Cardiac muscle cell (in vitro differentiated cells and primary cell): ENCODE results near the gene PHACTR2. TPM values are rescaled to one million over a fixed set of nuclear protein-coding genes. Genes with fewer than 3 reads are reported as not detected.
A peak's percentile ranks its signal among the peaks of the same experiment; 100 is the strongest.

Source experiments
- DNase-seq, 2 donors: peaks; one replicate each; pipeline versions ENCODE4 v3.0.0 to v3.0.0-alpha.2; 2010 to 2017; ENCODE audit warnings: low read depth in 1 of 2, low spot score in 1 of 2
- H3K27ac ChIP-seq: fragments of 200-600 bp; sonication (generic); 2 replicates; pipeline ENCODE4 v1.5.1; 2016
- H3K27me3 ChIP-seq: fragments of 200-600 bp; sonication (generic); 2 replicates; pipeline ENCODE4 v1.6.0; 2016; ENCODE audit warnings: control low read depth
- H3K36me3 ChIP-seq: fragments of 200-600 bp; sonication (generic); 2 replicates; pipeline ENCODE4 v1.5.1; 2016; ENCODE audit warnings: control low read depth
- H3K4me1 ChIP-seq: fragments of 200-600 bp; sonication (generic); 2 replicates; pipeline ENCODE4 v1.8.1; 2017; ENCODE audit warnings: low read depth, mild to moderate bottlenecking, mixed run types
- H3K4me3 ChIP-seq: fragments of 200-600 bp; sonication (generic); 2 replicates; pipeline ENCODE4 v1.5.1; 2016; ENCODE audit warnings: mild to moderate bottlenecking
- H3K9me3 ChIP-seq: fragments of 200-600 bp; sonication (generic); 2 replicates; pipeline ENCODE4 v1.5.1; 2017; ENCODE audit warnings: low read depth, mild to moderate bottlenecking, control low read depth
- polyA plus RNA-seq: library from polyadenylated mRNA; unstranded; fragments of >200 nt; fragmentation: Nextera tagmentation; extraction: Ambion mirVana; gene quantifications from 2 replicates; pipeline ENCODE4 v1.2.1, GENCODE V29; 2016
- total RNA-seq: library from RNA; depleted of rRNA; stranded (reverse); fragments of >200 nt; gene quantifications from 2 replicates; pipeline ENCODE4 v1.2.3, GENCODE V29; 2016
- TF ChIP-seq, protein P1 (sequence below): IDR thresholded peaks from 2 replicates; pipeline ENCODE4 v1.5.1; 2012; ENCODE audit warnings: low read depth, mild to moderate bottlenecking, low read length

PHACTR2 gene
- total and polyA plus RNA-seq, 2 experiments from 2014 or later = 47.3 to 52.3 TPM

- H3K36me3 ChIP-seq = no peaks in the 10 kb centered on the region
- no peaks in the 10 kb centered on the region for H3K27me3 ChIP-seq
Measured at GRCh38 chr6:143817621-143818020, 139.9 kb downstream of the PHACTR2 start.

DNA sequence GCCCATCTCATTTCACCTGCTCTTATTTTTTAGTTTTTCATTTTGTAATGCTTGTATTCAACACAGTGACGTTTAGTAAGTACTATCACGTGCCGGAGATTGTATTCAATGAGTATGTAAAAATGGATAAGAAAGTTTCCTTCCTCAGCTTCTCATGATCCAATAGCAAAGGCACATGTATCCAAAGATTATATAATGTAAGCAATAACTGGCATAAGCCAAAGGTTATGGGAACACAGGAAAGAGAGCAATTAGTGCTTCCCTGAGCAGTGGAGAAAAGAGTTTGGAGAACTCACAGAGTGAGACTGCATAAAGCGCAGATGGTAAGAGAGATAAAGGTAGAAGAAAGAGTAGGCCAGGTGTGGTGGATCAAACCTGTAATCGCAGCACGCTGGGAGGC lies 143.6 kb downstream of the PHACTR2 start:
- H3K27ac ChIP-seq = no peak overlapping the region
- H3K4me1 ChIP-seq = no peaks in the 10 kb centered on the region
- no peaks in the 10 kb centered on the region for H3K9me3 ChIP-seq
- H3K27me3 ChIP-seq = no peaks in the 10 kb centered on the region
- peaks cover 8% of the 10 kb centered on the region for H3K36me3 ChIP-seq
- no peak overlapping the region for H3K4me3 ChIP-seq
- no peak for DNase-seq
- TF ChIP-seq, protein P1, sequence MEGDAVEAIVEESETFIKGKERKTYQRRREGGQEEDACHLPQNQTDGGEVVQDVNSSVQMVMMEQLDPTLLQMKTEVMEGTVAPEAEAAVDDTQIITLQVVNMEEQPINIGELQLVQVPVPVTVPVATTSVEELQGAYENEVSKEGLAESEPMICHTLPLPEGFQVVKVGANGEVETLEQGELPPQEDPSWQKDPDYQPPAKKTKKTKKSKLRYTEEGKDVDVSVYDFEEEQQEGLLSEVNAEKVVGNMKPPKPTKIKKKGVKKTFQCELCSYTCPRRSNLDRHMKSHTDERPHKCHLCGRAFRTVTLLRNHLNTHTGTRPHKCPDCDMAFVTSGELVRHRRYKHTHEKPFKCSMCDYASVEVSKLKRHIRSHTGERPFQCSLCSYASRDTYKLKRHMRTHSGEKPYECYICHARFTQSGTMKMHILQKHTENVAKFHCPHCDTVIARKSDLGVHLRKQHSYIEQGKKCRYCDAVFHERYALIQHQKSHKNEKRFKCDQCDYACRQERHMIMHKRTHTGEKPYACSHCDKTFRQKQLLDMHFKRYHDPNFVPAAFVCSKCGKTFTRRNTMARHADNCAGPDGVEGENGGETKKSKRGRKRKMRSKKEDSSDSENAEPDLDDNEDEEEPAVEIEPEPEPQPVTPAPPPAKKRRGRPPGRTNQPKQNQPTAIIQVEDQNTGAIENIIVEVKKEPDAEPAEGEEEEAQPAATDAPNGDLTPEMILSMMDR = no peak

More at GRCh38 chr6:143817621-143818020, 139.9 kb downstream of the PHACTR2 start:
- H3K4me3 ChIP-seq = no peak overlapping the region
- TF ChIP-seq, protein P1 = no peak
- H3K4me1 ChIP-seq = no peaks in the 10 kb centered on the region
- no peaks in the 10 kb centered on the region for H3K9me3 ChIP-seq
- DNase-seq = no peak
- H3K27ac ChIP-seq = no peak overlapping the region

- Histone ChIP-seq H3K36me3 (peaks cover 8% of the 10 kb centered on the region), H3K9me3 (no peaks in the 10 kb centered on the region), H3K4me3 (no peak overlapping the region), H3K27me3 (no peaks in the 10 kb centered on the region), H3K27ac (no peak overlapping the region), H3K4me1 (no peaks in the 10 kb centered on the region)
- DNase-seq = peak in 1 of 2 donors; percentile 74
- TF ChIP-seq, protein P1 = no peak
Measured at GRCh38 chr6:143822584-143823024, 144.8 kb downstream of the PHACTR2 start.

GRCh38 chr6:143823548-143823947 lies 145.8 kb downstream of the PHACTR2 start:
- H3K27me3 ChIP-seq = no peaks in the 10 kb centered on the region
- H3K4me1 ChIP-seq = no peaks in the 10 kb centered on the region
- TF ChIP-seq, protein P1 = no peak
- H3K36me3 ChIP-seq = peaks cover 8% of the 10 kb centered on the region
- no peaks in the 10 kb centered on the region for H3K9me3 ChIP-seq
- DNase-seq = peak in 1 of 2 donors; percentile 25
- no peak overlapping the region for H3K4me3 ChIP-seq
- no peak overlapping the region for H3K27ac ChIP-seq

DNA sequence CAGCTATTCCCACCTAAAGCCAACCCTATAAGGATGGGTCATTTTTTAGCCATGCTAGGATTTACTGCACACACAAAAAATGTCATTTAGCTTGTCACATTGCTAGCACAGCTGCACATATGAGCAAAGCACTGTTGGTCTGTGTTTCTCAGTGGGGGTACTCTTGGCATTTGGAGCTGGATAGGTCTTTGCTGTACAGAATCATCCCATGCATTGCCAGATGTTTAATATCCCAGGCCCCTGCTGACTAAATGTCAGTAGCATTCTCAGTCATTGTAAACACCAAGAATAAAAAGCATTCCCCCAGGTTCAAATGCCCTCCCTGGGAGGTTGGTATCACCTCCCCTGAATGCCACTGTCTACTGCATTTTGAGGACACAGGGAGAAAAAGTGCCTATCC lies 150.8 kb downstream of the PHACTR2 start:
- Histone ChIP-seq H3K36me3 (peaks cover 8% of the 10 kb centered on the region), H3K4me1 (no peaks in the 10 kb centered on the region), H3K27ac (no peak overlapping the region)

More for the DNA sequence above, 150.8 kb downstream of the PHACTR2 start:
- Histone ChIP-seq H3K27me3 (no peaks in the 10 kb centered on the region), H3K4me3 (no peak overlapping the region), H3K9me3 (no peaks in the 10 kb centered on the region)
- no peak for DNase-seq
- TF ChIP-seq, protein P1 = no peak
